Measurements from ENCODE around the gene KLF7.

Gene KLF7

GRCh38 chr2:207165121-207166038, at the start of gene KLF7:
Gene KLF7, minus strand, starts transcription at chr2:207165948. Its CDS starts 380 bp downstream, at chr2:207165568.
- no peak for DNase-seq

DNA sequence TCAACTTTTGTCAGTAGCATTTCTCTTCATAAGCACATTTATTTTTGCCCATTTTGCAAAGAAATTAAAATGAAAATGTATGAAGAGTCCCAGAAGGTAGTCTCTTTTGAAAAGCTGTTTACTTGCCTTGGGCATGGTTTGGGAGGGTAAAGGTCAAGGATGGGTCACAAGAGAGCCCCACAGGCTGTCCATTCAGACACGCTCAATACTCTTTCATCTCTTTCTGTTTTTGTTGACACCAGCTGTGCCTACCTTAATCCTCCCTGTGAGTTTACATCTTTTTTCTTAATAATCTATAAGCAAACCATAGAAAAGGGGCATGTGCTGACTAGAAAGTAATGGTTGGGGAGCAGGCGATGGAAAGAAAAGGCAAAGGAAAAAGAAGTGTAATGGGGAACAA, 49.6 kb upstream of the KLF7 start:
- no peak for DNase-seq

GRCh38 chr2:207214446-207214845, 48.7 kb upstream of the KLF7 start:
- DNase-seq = no peak

DNA sequence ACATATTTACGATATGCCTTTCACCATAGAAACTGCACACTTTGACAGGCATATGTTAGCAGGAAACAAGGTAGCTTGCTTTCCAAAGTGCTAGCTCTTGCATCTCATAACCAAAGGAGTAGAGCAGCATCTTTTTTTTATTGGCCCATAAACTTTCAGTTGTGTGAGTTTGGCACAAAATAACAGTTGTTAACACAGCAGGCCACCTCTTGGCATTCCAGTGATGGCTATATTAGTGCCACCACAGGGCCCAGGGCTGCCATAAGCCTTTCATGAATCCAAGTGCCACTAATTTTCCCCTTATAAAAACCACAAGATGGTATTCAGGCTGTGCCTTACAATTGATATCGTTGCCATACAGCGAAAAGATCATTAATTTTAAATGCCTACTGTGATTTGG, 40.3 kb upstream of the KLF7 start:
- DNase-seq = no peak

- DNase-seq = no peak
These were observed 39.6 kb upstream of the KLF7 start for GRCh38 chr2:207205173-207205957.

GRCh38 chr2:207203056-207203455, 37.3 kb upstream of the KLF7 start:
- no peak for DNase-seq

GRCh38 chr2:207202645-207203044, 36.9 kb upstream of the KLF7 start:
- DNase-seq = peak; percentile 17

DNA sequence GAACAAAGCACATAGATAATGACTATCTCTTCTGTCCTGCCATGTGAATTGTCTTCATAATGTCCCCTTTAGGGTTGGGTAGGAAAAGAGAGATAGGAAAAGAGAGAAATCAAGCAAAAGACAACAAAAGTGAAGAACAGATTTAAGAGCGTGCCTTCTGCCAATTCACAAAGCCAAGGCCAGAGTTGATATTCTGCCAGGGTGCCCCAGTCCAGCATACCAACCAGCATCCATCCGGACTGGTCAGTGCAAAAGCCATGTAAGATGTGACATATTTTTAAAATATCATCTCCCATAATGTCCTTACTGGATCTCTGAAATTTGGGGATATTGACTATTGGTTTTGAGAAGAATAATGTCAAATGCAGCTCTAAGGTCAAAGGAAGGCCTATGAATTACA, 35.7 kb upstream of the KLF7 start:
- DNase-seq = no peak

- no peak for DNase-seq
These were observed 34.4 kb upstream of the KLF7 start for GRCh38 chr2:207200136-207200535.

DNA sequence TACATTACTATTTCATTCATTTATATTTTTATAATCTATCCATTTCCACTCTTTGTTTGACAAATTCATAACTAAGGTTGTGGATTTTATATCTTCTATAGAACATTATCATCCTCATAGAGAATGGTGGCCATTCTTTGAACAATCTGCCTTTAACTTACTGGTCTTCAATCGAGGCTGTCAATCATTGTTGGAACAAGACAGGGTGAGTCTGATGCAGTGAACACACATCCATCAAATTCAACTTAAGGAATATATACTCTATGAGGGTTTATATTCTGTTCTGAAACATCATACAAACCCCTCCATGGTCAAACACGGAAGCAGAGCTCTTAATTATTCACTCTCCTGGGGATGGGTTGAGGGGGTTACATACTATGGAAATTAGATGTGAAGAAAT, 28.3 kb upstream of the KLF7 start:
- no peak for DNase-seq

- no peak for DNase-seq
These were observed 23.1 kb upstream of the KLF7 start for GRCh38 chr2:207188626-207189419.

DNA sequence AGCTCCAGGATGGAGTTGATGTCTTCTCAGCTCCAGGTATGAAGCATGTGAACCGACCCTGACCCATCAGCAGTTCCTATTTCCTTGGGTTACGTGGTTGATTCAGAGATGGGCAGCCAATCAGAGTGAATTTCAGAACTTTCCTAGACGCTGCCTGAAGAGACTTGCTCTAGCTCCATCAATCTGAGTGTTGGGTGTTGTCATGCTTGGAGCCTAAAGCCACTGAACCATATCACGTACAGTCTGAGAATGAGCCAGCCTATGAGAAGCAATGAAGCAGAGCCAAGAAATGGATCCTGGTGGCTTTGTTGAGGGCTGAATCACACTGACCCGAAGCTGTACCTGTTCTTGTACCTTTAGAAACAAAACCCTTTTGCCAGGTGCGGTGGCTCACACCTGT, 19.6 kb upstream of the KLF7 start:
- no peak for DNase-seq

- no peak for DNase-seq
These were observed 19.0 kb upstream of the KLF7 start for GRCh38 chr2:207184768-207185167.

DNA sequence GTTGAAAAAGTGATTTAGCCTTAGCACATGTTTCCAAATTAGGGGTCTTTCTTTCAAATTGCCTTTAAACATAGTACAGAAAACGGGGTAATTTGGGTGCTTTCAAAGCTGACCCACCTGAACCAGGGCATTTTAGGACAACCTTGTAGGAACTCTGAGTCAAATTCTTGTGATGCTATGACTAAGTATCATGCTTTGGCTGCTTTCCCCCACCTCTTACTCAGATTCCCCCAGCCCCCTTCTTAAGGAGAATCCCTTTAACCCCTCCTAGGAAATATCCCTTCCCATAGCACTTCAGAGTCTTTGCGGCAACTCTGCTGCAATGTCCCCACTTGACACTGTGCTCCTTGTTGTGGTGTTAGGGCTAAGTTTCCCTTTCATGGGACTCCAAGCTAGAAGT, 18.6 kb upstream of the KLF7 start:
- no peak for DNase-seq

DNA sequence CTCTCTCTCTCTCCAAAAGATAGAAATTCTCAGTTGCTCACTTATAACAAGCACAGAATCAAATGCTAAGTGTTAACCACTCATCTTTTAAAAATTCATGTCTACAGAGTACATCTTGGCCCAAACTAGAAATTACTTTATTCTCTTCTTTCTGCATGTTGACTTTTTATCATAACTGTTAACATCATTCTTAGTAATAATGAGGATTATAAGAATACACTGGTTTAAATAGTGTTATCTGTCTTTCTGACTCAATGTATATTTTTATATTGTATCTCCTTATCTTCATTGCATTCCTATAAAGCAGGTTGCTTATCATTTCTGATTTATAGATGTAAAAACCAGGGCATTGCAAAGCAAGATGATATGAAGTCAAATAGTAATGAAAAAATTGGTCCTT, 17.8 kb upstream of the KLF7 start:
- DNase-seq = no peak

DNA sequence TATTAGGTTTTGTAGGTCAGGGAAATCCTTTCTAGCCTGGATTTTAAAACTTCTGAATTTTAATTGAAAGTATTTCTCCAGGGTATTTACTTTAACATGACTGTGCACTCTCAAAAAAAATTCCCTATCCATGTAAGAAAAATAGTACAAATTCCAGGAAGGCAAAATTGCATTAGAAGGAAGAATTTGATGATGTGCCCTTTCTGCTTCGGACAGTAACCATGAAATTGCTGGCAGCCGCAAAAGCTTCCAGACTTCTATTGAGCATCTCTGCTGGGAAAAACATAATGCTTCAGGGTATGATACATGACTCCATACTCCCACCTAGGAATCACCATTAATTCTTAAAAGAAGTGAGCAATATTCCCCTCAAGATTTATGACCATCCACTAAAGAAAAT, 17.2 kb upstream of the KLF7 start:
- DNase-seq = no peak

GRCh38 chr2:207181526-207182274, 16.0 kb upstream of the KLF7 start:
- DNase-seq = no peak

- no peak for DNase-seq
These were observed 15.0 kb upstream of the KLF7 start for GRCh38 chr2:207180741-207181140.

GRCh38 chr2:207176247-207176646, 10.5 kb upstream of the KLF7 start:
- peak; percentile 57 for DNase-seq

DNA sequence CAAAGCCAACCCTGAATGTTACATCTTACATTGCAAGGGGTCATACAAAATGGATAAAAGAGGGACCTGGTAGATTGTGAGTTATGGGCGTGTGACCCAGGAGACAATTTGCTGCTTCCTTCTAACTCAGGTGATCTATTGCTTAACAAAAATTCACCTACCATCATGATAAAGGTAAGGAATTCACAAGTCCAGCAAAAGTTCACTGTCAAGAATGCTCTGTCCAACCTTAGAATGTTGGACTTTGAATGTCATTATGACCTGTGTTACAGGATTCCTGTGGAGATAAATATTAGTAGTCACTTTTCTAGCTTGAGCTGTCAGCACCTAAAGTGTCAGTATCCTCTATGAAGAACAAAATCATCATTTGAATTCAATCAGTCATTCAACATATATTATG, 7.9 kb upstream of the KLF7 start:
- DNase-seq = no peak

GRCh38 chr2:207167099-207167923, 1.6 kb upstream of the KLF7 start:
- DNase-seq = peak; percentile 94

Data from suppressor macrophage treated with lipopolysaccharide for 4 hours (primary cell).